Skeletal muscle satellite cell (primary cell): Measurements from ENCODE around the gene EXD2. TPM values are rescaled to one million over a fixed set of nuclear protein-coding genes. Genes with fewer than 3 reads are reported as not detected.

Experiments
- H3K27me3 ChIP-seq: 2 replicates; pipeline ENCODE4 v1.7.0; 2013; ENCODE audit warnings: low read length; ENCODE audit not compliant: control insufficient read depth, insufficient read depth
- H3K36me3 ChIP-seq: 2 replicates; pipeline ENCODE4 v1.7.0; 2013; ENCODE audit warnings: mild to moderate bottlenecking, control low read depth, low read length; ENCODE audit not compliant: insufficient read depth
- H3K4me1 ChIP-seq: 2 replicates; pipeline ENCODE4 v1.7.0; 2013; ENCODE audit warnings: low read length; ENCODE audit not compliant: control insufficient read depth, insufficient read depth
- H3K4me2 ChIP-seq: 2 replicates; pipeline ENCODE4 v1.7.0; 2013; ENCODE audit warnings: mild to moderate bottlenecking, low read length
- H3K4me3 ChIP-seq: 2 replicates; pipeline ENCODE4 v1.7.0; 2013; ENCODE audit warnings: low read length
- H3K9ac ChIP-seq: 2 replicates; pipeline ENCODE4 v1.7.0; 2013; ENCODE audit warnings: mild to moderate bottlenecking, low read depth, low read length, moderate library complexity
- H3K9me3 ChIP-seq: replicated peaks from 2 replicates; pipeline ENCODE4 v1.7.0; 2013; ENCODE audit warnings: mild to moderate bottlenecking, control low read depth, low read length
- total RNA-seq: library from RNA; depleted of rRNA; stranded (reverse); fragments of >200 nt; gene quantifications from 2 replicates; pipeline ENCODE4 v1.2.3, GENCODE V29; 2012; rRNA removed

Gene EXD2
- total RNA-seq: 12.9 and 17.0 TPM in 2 replicates

GRCh38 chr14:69191340-69192111, at the start of gene EXD2:
Gene EXD2, plus strand, starts transcription at chr14:69191498. Its CDS starts 17,973 bp downstream, at chr14:69209471.
- Histone ChIP-seq H3K36me3 (no peaks in the 10 kb centered on the region), H3K9me3 (no peaks in the 10 kb centered on the region), H3K9ac (peak within 1 kb of the TSS; percentile 81), H3K27me3 (no peaks in the 10 kb centered on the region), H3K4me3 (peak within 1 kb of the TSS; percentile 92), H3K4me1 (peaks cover 3% of the 10 kb centered on the region), H3K4me2 (peak within 1 kb of the TSS; percentile 87)

GRCh38 chr14:69141550-69141949, 49.7 kb upstream of the EXD2 start:
- peaks cover 21% of the 10 kb centered on the region for H3K4me1 ChIP-seq

GRCh38 chr14:69142101-69142500, 49.2 kb upstream of the EXD2 start:
- no peak overlapping the region for H3K9ac ChIP-seq
- peaks cover 14% of the 10 kb centered on the region for H3K36me3 ChIP-seq
- no peaks in the 10 kb centered on the region for H3K27me3 ChIP-seq
- no peaks in the 10 kb centered on the region for H3K9me3 ChIP-seq
- peaks cover 20% of the 10 kb centered on the region for H3K4me1 ChIP-seq
- H3K4me2 ChIP-seq: no peak overlapping the region
- no peak overlapping the region for H3K4me3 ChIP-seq

More at GRCh38 chr14:69141550-69141949, 49.7 kb upstream of the EXD2 start:
- Histone ChIP-seq H3K9ac (no peak overlapping the region), H3K27me3 (no peaks in the 10 kb centered on the region), H3K4me2 (no peak overlapping the region), H3K4me3 (no peak overlapping the region), H3K36me3 (peaks cover 10% of the 10 kb centered on the region), H3K9me3 (no peaks in the 10 kb centered on the region)

- H3K27me3 ChIP-seq: no peaks in the 10 kb centered on the region
- H3K9ac ChIP-seq: peak overlapping the region; percentile 6
- peaks cover 34% of the 10 kb centered on the region for H3K4me1 ChIP-seq
- peaks cover 26% of the 10 kb centered on the region for H3K36me3 ChIP-seq
- peak overlapping the region; percentile 18 for H3K4me3 ChIP-seq
- peak overlapping the region; percentile 29 for H3K4me2 ChIP-seq
- H3K9me3 ChIP-seq: no peaks in the 10 kb centered on the region
These were observed 41.6 kb upstream of the EXD2 start for GRCh38 chr14:69149461-69150244.

GRCh38 chr14:69151458-69152180, 39.7 kb upstream of the EXD2 start:
- Histone ChIP-seq H3K36me3 (peaks cover 26% of the 10 kb centered on the region), H3K9ac (peak overlapping the region; percentile 97), H3K4me3 (peak overlapping the region; percentile 95), H3K4me2 (peak overlapping the region; percentile 96), H3K4me1 (peaks cover 34% of the 10 kb centered on the region), H3K27me3 (no peaks in the 10 kb centered on the region), H3K9me3 (no peaks in the 10 kb centered on the region)

- Histone ChIP-seq H3K4me1 (peaks cover 34% of the 10 kb centered on the region), H3K9ac (peak overlapping the region; percentile 97), H3K4me3 (peak overlapping the region; percentile 95), H3K9me3 (no peaks in the 10 kb centered on the region), H3K27me3 (no peaks in the 10 kb centered on the region), H3K4me2 (peak overlapping the region; percentile 96), H3K36me3 (peaks cover 20% of the 10 kb centered on the region)
These were observed 39.0 kb upstream of the EXD2 start for GRCh38 chr14:69152181-69152901.

GRCh38 chr14:69152902-69153151, 38.5 kb upstream of the EXD2 start, which contains the start of gene DCAF5:
Gene DCAF5, minus strand, starts transcription at chr14:69153119. Its CDS starts 141 bp downstream, at chr14:69152978.
- peak within 1 kb of the TSS; percentile 97 for H3K9ac ChIP-seq
- peak within 1 kb of the TSS; percentile 95 for H3K4me3 ChIP-seq
- peaks cover 34% of the 10 kb centered on the region for H3K4me1 ChIP-seq
- H3K27me3 ChIP-seq: no peaks in the 10 kb centered on the region
- peak within 1 kb of the TSS; percentile 96 for H3K4me2 ChIP-seq
- H3K36me3 ChIP-seq: peaks cover 15% of the 10 kb centered on the region
- H3K9me3 ChIP-seq: no peaks in the 10 kb centered on the region

GRCh38 chr14:69153152-69153872, 38.0 kb upstream of the EXD2 start:
- Histone ChIP-seq H3K27me3 (no peaks in the 10 kb centered on the region), H3K4me3 (peak overlapping the region; percentile 95), H3K9ac (peak overlapping the region; percentile 97), H3K4me1 (peaks cover 34% of the 10 kb centered on the region), H3K36me3 (peaks cover 11% of the 10 kb centered on the region), H3K4me2 (peak overlapping the region; percentile 96), H3K9me3 (no peaks in the 10 kb centered on the region)

- Histone ChIP-seq H3K9me3 (no peaks in the 10 kb centered on the region), H3K9ac (peak overlapping the region; percentile 97), H3K4me3 (peak overlapping the region; percentile 95), H3K27me3 (no peaks in the 10 kb centered on the region), H3K4me1 (peaks cover 30% of the 10 kb centered on the region), H3K4me2 (peak overlapping the region; percentile 96), H3K36me3 (peaks cover 6% of the 10 kb centered on the region)
These were observed 37.4 kb upstream of the EXD2 start for GRCh38 chr14:69153873-69154270.

GRCh38 chr14:69154779-69155178, 36.5 kb upstream of the EXD2 start:
- peaks cover 22% of the 10 kb centered on the region for H3K4me1 ChIP-seq
- peaks cover 3% of the 10 kb centered on the region for H3K36me3 ChIP-seq
- no peaks in the 10 kb centered on the region for H3K27me3 ChIP-seq
- no peak overlapping the region for H3K4me2 ChIP-seq
- no peaks in the 10 kb centered on the region for H3K9me3 ChIP-seq
- H3K9ac ChIP-seq: no peak overlapping the region
- H3K4me3 ChIP-seq: no peak overlapping the region
